Colonic mucosa (tissue), 4 donors: Measurements from ENCODE around the gene TTC38. TPM values are rescaled to one million over a fixed set of nuclear protein-coding genes. Genes with fewer than 3 reads are reported as not detected.

Source experiments
- DNase-seq: peaks from one replicate; pipeline ENCODE4 v3.0.0-alpha.2; 2020
- H3K27ac ChIP-seq: fragments of 200-600 bp; one replicate; pipeline ENCODE4 v1.8.0; 2021
- H3K27me3 ChIP-seq: fragments of 200-600 bp; one replicate; pipeline ENCODE4 v1.8.0; 2021
- H3K36me3 ChIP-seq: fragments of 200-600 bp; one replicate; pipeline ENCODE4 v1.8.0; 2021
- H3K4me1 ChIP-seq: fragments of 200-600 bp; one replicate; pipeline ENCODE4 v1.8.0; 2021; ENCODE audit warnings: mild to moderate bottlenecking
- H3K4me3 ChIP-seq: fragments of 200-600 bp; one replicate; pipeline ENCODE4 v1.8.0; 2021
- H3K9ac ChIP-seq, 2 donors: one replicate each; pipeline ENCODE4 v1.7.0; 2013; ENCODE audit warnings: control low read depth in 2 of 2, low read depth in 2 of 2, low read length in 2 of 2
- H3K9me3 ChIP-seq: fragments of 200-600 bp; one replicate; pipeline ENCODE4 v1.8.0; 2021
- intact Hi-C: fragments of 100-400 bp; cut with DNase I; formaldehyde crosslinking; loops from one replicate; pipeline ENCODE4 v1.14.1; 2022
- total RNA-seq, 2 donors: library from RNA; stranded (reverse); fragmentation: NEBNext Ultra II Directional in 1 of 2; extraction: Animal tissue kit (Norgen Biotek cat#: 25700) in 1 of 2; gene quantifications; one replicate each; pipeline ENCODE4 v1.2.1, GENCODE V29; 2021
- TF ChIP-seq, protein P1 (sequence below): fragments of 200-600 bp; IDR thresholded peaks from one replicate; pipeline ENCODE4 v1.8.0; 2022; ENCODE audit warnings: antibody characterized with exemption, mild to moderate bottlenecking
- donor health status: healthy.
- donor health status: DM: no; HTN: no; CAD: no.
- donor health status: DM: no; HTN: no; CAD: no.

TTC38 gene
- total RNA-seq, 2 donors from 2014 or later, result 124 to 149 TPM

DNA sequence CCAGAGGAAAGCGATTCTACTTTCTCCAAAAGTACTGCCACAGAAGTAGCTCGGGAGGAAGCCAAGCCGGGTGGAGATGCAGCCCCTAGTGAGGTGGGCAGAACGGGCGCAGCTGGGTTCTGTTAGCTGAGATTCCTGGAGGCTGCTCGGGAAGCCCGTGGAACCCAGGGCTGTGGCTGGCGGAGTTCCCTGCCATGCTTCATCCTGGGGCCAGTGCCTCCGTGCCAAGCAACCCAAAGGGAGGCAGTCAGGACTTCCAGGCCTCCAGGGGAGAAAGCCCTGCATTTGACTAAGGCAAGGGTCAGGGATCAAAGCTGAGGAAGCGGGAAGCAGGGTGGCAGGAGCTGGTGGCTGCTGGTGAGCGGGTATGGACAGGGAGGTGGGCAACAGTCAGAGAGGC, 61.0 kb downstream of the TTC38 start:
- H3K36me3 ChIP-seq, result no peaks in the 10 kb centered on the region
- no peak overlapping the region for H3K4me3 ChIP-seq
- no peak overlapping the region for H3K27ac ChIP-seq
- TF ChIP-seq, protein P1, sequence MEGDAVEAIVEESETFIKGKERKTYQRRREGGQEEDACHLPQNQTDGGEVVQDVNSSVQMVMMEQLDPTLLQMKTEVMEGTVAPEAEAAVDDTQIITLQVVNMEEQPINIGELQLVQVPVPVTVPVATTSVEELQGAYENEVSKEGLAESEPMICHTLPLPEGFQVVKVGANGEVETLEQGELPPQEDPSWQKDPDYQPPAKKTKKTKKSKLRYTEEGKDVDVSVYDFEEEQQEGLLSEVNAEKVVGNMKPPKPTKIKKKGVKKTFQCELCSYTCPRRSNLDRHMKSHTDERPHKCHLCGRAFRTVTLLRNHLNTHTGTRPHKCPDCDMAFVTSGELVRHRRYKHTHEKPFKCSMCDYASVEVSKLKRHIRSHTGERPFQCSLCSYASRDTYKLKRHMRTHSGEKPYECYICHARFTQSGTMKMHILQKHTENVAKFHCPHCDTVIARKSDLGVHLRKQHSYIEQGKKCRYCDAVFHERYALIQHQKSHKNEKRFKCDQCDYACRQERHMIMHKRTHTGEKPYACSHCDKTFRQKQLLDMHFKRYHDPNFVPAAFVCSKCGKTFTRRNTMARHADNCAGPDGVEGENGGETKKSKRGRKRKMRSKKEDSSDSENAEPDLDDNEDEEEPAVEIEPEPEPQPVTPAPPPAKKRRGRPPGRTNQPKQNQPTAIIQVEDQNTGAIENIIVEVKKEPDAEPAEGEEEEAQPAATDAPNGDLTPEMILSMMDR, result no peak
- intact Hi-C loops, result no loop called here
- DNase-seq, result no peak
- H3K27me3 ChIP-seq, result no peaks in the 10 kb centered on the region
- no peaks in the 10 kb centered on the region for H3K4me1 ChIP-seq
- no peak overlapping the region for H3K9ac ChIP-seq
- no peaks in the 10 kb centered on the region for H3K9me3 ChIP-seq

DNA sequence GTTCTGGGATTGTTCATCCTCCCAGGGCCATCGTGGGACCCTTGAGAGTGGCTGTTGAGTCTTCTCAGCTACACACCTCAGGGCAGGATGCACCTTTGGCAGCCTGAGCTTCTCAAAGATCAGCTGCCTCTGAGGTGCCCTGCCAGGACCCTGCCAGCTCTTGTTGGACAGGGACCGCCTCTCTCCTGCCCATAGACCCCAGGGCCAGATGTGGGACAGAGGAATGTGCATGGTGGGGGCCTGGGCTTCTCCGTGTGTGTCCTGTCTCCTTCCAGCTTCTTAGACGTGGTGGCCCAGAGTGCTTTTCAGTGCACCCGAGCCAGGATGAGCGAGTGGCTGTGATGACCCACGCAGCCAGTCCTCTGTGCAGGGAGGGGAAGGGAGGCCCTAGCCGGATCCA, 61.8 kb downstream of the TTC38 start:
- H3K9me3 ChIP-seq, result no peaks in the 10 kb centered on the region
- H3K27ac ChIP-seq, result no peak overlapping the region
- no peak overlapping the region for H3K4me3 ChIP-seq
- no peaks in the 10 kb centered on the region for H3K36me3 ChIP-seq
- H3K9ac ChIP-seq, result no peak overlapping the region
- H3K4me1 ChIP-seq, result no peaks in the 10 kb centered on the region
- no peak for DNase-seq
- TF ChIP-seq, protein P1, result no peak
- H3K27me3 ChIP-seq, result no peaks in the 10 kb centered on the region
- intact Hi-C loops, result no loop called here

DNA sequence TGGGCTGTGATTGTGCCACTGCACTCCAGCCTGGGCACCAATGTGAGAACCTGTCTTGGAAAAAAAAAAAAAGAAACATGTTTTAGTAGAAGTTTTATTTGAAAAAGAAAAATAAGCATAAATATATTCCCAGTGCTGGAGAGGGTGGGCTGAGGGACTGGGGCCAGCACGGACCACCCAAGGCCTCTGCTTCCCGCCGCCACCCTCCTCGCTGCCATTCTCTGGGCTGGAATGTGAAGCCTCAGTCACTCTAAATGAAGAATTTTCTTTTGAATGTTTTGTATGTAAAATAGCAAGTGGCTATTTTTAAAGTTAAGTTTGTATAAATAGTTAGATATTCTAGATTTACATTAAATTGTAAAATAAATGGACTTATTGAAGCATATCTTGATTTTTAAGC, 62.6 kb downstream of the TTC38 start:
- intact Hi-C loops, result no loop called here
- TF ChIP-seq, protein P1, result no peak
- H3K4me1 ChIP-seq, result no peaks in the 10 kb centered on the region
- no peak for DNase-seq
- no peaks in the 10 kb centered on the region for H3K27me3 ChIP-seq
- no peak overlapping the region for H3K27ac ChIP-seq
- no peaks in the 10 kb centered on the region for H3K9me3 ChIP-seq
- no peak overlapping the region for H3K9ac ChIP-seq
- H3K36me3 ChIP-seq, result no peaks in the 10 kb centered on the region
- H3K4me3 ChIP-seq, result no peak overlapping the region

DNA sequence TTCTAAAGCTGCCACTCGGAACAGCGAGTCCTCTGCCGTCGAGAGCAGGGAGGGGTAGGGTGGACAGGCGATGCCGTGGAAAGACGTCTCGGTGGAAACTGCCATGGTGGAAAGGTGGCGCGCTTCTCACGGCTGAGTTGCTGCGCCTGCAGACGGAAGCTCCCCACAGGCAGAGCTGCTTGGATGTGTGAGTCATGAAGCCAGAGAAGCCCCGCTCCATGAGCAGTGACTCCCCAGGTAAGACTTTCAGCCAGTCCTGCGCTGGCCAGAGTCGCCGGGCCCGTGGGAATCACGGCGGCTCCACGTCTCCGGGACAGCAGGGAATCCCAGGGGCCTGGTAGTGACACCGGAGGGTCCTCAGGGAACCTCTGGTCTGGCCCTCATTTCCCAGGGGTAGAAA, 63.7 kb downstream of the TTC38 start:
- DNase-seq, result no peak
- H3K9me3 ChIP-seq, result no peaks in the 10 kb centered on the region
- no peak overlapping the region for H3K9ac ChIP-seq
- H3K27me3 ChIP-seq, result no peaks in the 10 kb centered on the region
- intact Hi-C loops, result no loop called here
- H3K27ac ChIP-seq, result no peak overlapping the region
- H3K36me3 ChIP-seq, result no peaks in the 10 kb centered on the region
- H3K4me1 ChIP-seq, result peaks cover 1% of the 10 kb centered on the region
- no peak overlapping the region for H3K4me3 ChIP-seq
- TF ChIP-seq, protein P1, result no peak

DNA sequence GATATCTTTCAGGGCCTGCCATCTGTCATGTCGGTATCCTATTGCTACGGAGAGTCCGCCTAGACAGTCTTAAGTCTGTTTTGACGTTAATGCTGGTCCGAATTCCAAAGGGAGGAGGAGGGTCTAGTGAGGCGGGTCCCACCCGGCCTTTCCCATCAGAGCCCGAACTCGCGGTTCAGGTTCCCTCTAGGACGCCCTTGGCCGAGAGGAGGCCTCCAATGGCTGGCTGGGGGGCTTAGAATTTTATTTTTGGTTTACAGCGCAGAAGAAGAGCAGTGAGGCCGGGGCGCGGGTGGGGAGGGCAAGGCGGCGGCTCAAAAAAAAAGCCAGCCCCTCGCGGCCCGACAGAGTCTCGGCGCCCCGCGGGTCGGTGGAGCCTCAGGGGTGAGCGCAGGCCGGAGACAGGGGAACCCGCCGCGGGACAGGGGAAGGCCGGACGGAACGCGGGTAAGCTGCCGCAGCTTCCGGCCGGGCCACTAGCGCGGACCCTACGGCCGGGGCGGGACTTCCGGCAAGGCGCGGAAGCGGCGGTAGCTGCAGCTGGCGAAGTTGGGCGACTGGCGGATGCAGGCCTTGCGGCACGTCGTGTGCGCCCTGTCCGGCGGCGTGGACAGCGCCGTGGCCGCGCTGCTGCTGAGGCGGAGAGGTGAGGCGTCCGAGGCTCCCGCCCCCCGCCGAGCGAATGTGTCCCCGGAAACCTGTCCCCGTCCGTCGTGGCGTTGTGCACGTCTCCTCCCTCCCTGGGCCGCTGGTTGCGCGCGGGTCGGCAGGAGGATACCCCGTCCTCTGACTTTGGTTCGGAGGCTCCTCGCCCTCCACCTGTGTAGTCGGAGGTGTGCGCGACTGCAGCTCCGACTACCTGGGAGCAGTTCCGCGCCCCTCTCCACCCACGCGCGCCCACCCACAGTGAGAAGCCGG, 67.7 kb downstream of the TTC38 start, which contains the start of gene TRMU:
TRMU (plus strand) TSS at position 514 of the 918 bp plus-strand sequence; CDS start at position 565, 51 bp downstream.
- DNase-seq, result peak; percentile 82
- intact Hi-C loops, result no loop called here
- peak within 1 kb of the TSS; percentile 76 for H3K27ac ChIP-seq
- peak within 1 kb of the TSS; percentile 88 to 91 for H3K9ac ChIP-seq
- TF ChIP-seq, protein P1, result no peak
- peak within 1 kb of the TSS; percentile 80 for H3K4me3 ChIP-seq
- peaks cover 6% of the 10 kb centered on the region for H3K4me1 ChIP-seq
- H3K27me3 ChIP-seq, result no peaks in the 10 kb centered on the region
- no peaks in the 10 kb centered on the region for H3K9me3 ChIP-seq
- H3K36me3 ChIP-seq, result peaks cover 10% of the 10 kb centered on the region
